HG03432 (cell line): ENCODE measurements around the gene REX1BD.

Experiments
- ATAC-seq: cut with Tn5 transposase; IDR thresholded peaks from one replicate; pipeline ENCODE4 v1.9.1; 2021; ENCODE audit warnings: mild to moderate bottlenecking, moderate library complexity; ENCODE audit not compliant: unreplicated experiment

Gene REX1BD

GRCh38 chr19:18612772-18613588, 24.4 kb downstream of the REX1BD start, which contains the start of gene TMEM59L:
Gene TMEM59L (plus strand): TSS chr19:18612870. CDS start chr19:18612959, 89 bp downstream.
- ATAC-seq, result no peak

DNA sequence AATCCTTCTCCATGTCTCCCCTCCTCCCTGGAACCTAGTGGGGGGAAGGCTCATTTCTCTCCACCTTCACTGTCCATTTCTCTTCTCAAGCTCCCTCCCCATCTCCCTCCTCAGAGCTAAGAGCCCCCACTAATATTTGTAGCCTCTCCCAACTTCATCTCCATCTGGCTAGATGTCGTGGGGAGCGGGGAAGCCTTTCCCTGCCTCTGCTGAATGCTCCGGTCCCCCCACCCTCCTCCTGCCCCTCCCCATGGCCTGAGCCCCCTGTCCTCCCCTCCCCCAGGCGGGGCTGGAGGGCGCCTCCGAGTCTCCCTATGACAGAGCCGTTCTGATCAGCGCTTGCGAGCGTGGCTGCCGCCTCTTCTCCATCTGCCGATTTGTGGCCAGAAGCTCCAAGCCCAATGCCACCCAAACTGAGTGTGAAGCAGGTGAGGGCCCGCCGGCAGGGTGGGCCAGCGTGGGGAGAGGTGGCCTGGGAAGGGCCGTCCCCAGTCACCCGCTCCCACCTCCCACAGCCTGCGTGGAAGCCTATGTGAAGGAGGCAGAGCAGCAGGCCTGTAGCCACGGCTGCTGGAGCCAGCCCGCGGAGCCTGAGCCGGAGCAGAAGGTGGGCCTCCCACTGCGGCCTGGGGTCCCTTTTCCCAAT, 25.1 kb downstream of the REX1BD start:
- no peak for ATAC-seq

DNA sequence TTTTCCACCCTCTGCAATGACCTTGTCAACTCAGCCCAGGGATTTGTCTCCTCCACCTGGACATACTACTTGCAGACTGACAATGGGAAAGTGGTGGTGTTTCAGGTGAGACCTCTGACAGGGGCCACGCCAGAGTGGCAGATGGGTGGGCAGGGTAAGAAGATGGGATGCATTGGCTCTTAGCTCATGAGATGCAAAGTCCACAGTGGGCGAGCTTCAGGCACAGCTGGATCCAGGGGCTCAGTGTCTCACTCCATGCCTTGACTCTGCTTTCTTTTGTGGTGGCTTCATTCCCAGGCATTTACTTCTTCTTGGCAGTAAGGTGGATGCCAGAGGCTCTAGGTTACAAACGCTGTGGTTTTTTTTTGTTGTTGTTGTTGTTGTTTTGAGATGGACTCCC, 27.4 kb downstream of the REX1BD start:
- no peak for ATAC-seq

DNA sequence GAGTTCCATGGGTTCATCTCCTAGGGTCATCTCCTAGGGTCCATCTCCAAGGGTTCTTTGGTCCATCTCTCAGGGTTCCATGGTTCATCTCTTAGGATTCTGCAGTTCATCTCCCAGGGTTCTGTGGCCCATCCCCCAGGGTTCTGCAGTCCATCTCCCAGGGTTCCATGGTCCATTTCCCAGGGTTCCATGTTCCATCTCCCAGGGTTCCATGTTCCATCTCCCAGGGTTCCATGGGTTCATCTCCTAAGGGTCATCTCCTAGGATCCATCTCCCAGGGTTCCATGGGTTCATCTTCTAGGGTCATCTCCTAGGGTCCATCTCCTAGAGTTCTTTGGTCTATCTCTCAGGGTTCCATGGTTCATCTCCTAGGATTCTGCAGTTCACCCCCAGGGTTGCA, 29.0 kb downstream of the REX1BD start:
- ATAC-seq, result no peak

GRCh38 chr19:18618236-18618635, 29.6 kb downstream of the REX1BD start:
- no peak for ATAC-seq

GRCh38 chr19:18620311-18620710, 31.7 kb downstream of the REX1BD start:
- no peak for ATAC-seq

- ATAC-seq, result no peak
Measured at GRCh38 chr19:18620902-18621301, 32.3 kb downstream of the REX1BD start.

DNA sequence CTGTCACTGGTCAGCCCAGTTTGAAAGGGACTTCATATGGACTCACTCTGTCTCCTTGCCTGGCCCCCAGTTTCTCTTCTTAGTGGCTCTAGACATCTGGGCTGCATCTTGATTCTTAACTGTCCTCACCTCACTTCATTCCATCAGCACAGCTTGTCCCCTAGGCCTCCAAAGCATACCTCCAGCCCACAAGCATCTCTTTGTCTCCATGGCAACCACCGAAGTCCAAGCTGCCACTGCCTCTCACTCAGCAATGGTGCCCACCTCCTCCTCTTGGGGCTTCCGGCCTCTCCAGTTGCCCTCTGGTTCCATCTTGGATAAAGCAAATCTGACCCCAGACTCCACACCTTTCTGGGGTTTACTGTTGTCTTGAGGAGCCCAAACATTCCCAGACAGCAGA, 38.3 kb downstream of the REX1BD start:
- no peak for ATAC-seq

GRCh38 chr19:18629166-18630088, 40.8 kb downstream of the REX1BD start:
- ATAC-seq, result no peak

DNA sequence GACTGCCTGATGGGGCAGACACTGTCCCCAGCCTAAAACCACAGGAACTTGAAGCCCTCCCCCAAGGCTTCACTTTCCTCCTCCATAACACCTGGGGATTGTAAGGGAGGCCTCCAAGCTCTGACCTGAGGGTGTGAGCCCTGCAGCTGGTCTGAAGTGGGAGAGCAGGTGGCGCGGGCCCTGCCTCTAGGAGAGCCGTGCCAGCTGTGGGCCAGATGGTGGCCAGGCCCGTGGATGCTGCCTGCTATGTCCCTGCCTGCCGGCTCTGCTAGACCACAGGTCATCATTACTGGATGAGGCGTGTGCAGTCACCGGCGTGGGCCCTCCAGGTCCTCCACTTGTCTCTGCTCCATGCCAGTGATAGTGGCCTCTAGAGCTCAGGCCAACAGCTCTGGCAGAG, 44.7 kb downstream of the REX1BD start:
- ATAC-seq, result no peak

DNA sequence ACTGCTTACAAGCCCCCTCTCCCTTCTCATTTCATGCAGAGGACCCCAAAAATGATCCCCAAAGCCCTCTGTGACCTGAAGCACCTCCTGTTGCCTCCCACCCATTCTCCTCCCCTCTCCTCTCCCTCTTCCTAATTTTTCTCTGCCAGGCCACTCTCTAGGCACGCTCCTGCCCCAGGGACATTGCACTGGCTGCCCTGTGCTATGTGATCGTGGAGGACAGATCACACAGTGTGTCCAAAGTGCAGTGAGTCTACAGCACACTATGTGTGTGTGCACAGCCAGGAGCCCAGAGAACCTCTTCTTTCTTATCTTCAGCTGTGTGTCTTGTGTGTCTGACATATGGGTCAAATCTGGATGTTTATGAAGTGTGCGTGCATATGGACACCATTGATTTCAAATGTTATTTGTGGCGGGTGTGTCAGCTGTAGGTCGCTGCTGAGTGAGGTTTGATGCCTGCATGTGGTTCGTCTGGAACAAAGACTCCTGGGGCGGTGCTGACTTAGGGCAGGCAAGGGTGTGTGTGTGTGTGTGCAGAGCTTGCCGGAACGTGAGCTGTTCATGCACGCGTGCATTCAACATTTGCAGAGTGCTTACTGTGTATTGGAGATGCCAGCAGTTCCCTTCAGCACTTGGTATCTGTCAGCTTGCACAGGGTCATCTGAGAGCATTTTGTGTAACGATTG, 46.2 kb downstream of the REX1BD start:
- no peak for ATAC-seq

DNA sequence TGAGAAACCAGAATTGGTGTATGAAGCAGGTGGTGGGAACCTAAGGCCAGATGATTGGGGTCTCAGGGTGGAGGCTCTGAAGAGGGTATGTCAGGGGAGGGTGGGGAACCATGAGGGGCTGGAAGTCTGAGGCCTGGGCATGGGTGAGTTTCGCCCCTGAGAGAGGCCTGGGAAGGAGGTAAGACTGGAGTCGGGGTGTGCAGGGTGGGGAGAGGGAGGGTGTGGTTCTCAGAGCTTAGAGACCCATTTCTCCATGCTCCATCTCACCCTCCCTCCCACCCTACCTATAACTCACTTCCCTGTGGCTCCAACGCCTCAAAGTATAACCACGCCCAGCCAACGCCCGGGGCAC, 47.2 kb downstream of the REX1BD start:
- no peak for ATAC-seq

- peak; percentile 85 for ATAC-seq
Measured at GRCh38 chr19:18636183-18636968, 47.8 kb downstream of the REX1BD start.

DNA sequence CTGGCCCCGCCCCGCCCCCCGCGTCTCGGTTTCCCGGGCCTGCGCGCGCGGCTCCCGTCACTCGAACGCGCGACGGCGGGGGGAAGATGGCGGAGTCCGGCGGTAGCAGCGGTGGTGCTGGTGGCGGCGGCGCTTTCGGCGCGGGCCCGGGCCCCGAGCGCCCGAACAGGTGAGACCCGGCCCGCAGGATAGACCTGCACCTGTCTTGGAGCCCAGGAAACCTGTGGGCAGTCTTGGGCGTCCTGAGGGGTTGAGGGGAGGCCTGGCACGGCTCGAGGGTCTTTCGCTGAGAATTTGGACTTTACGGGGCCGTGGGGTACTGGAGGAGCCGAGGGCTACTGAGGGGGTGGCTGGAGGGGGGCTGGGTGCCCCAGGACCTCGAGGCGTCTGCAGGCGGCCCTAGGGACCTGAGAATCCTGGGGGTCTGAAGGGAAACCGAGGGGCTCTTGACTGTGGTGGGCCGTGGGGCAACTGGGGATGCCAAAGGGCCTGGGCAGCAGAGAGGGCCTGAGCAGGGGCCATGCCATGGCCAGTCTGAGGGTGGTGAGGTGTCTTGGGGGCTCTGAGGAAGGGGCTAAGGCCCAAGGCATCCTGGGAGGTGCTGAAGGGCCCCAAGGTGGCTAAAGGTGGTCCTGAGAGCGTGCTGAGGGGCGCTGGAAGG, 48.5 kb downstream of the REX1BD start, which contains the start of gene KLHL26:
Gene KLHL26, plus strand, starts transcription at position 60 of the 661 bp plus-strand sequence. Its CDS starts 27 bp downstream, at position 87.
- ATAC-seq, result no peak

GRCh38 chr19:18637673-18638630, 49.4 kb downstream of the REX1BD start:
- ATAC-seq, result no peak

DNA sequence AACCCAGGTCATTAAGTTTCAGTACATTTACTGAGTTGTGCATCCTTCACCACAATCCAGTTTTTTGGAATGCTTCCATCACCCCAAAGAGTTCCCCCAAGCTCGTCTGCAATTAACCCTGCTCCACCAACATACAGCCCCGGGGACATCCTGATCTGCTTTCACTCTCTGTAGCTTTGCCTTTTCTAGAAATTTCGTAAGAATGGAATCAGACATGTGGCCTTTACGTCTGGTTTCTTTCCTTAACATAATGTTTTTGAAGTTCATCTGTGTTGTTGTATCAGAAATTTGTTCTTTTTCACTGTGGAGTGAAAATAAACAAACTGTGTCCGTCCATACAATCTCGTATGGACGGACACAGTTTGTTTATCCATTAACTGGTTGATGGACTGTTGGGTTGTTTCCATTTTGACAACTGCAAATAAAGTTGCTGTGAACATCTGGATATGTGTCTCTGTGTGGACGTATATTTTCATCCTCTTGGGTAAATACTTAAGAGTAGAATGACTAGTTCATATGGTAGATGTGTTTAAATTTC, 51.2 kb downstream of the REX1BD start:
- no peak for ATAC-seq
